GM21576 (cell line): ENCODE data around the gene PRDX3.
A peak's percentile ranks its signal among the peaks of the same experiment; 100 is the strongest.
"Not testable (repeated sequence)": the region's sequence is repeated elsewhere in the genome, so short reads cannot be mapped to it uniquely, and the experiment has no call there.

Experiments used
- ATAC-seq: cut with Tn5 transposase; IDR thresholded peaks from one replicate; pipeline ENCODE4 v1.9.1; 2021; ENCODE audit warnings: mild to moderate bottlenecking, moderate library complexity; ENCODE audit not compliant: unreplicated experiment

Gene PRDX3

DNA sequence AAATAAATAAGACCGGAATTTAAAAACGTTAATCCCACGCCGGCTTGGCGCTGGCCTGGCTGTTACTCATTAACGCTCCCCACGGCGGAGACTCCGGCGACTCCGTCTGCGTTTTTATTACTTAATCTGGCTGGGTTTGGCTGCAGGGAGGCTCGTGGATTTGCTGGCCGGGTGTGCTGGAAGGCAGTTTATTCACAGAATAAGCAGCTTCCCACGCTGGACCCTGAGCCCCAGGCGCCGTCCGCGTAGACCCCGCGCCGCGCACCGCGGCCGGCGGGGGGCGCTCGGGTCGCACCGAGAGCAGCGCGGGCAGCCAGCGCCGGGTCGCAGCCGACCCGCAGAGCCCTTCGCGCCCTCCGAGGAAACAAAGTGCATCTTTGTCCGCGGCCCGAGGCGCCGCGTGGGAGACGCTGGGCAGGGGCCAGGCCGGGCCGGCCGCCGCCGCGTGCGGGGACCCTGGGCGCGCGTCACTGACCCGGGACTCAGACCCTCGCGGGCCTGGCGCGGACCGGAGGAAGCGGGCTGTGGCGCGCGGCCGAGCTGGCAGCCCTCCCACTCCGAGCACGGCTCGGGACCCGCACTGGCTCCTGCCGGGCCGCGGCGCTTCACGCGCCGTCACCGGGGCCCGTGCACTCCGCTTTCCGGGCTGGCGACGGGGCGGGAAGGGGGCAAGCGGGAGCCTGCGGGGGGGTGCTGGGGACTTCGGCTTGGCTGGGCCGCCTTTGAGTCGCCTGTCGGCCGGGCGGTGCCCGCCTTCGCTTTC lies 28.2 kb upstream of the PRDX3 start:
- peak; percentile 54 for ATAC-seq

DNA sequence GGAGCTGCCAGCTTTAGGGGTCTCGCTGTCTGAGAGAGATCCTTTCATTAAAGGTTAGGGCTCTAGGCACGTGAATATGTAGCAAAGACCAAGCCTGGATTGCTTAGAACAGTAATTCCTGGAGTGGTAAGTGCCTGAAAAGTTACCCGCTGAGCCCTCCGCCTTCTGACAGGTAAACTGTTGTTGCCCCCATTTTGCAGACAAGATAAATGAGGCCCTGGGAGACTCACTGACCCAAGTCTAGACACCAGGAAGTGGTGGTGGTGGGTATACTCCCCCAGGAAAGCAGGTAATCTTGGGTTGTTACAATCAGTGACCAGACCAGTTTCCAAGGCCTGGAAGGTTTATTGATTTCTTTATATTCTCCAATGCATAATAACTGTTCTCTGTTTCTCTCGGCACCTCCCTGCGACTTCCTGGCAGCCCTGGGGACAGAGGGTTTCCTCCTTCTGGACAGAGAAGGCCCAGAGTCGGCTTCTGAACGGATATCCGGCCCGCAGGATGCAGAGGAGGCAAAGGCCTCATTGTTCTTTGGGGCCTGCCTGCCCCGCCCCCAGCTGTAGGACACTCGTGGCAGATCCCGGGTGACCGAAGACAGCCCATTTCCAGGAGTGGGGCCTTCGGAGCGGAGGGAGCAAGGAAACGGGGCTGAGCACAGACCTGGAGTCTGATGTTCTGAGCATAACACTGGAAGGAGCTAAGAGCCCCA lies 27.4 kb upstream of the PRDX3 start:
- peak; percentile 25 for ATAC-seq

DNA sequence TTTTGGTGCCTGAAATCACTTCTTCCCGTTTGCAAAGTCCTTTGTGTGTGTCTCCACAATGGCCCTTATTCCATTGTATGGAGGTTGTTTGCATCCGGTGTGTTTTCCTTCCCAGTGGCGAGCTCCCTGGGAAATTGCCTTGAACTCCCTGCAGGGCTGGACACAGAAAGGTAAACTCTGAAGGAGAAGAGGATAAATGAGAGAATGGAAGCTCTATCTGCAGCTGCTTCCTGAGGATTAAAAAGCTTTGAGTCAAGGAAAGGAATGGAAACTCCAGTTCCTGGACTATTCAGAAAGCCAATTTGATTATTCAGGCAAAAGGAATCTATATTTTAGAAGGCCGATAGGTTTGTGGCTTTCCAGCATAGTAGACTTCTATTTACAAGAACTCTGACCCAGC lies 24.4 kb upstream of the PRDX3 start:
- ATAC-seq = no peak

DNA sequence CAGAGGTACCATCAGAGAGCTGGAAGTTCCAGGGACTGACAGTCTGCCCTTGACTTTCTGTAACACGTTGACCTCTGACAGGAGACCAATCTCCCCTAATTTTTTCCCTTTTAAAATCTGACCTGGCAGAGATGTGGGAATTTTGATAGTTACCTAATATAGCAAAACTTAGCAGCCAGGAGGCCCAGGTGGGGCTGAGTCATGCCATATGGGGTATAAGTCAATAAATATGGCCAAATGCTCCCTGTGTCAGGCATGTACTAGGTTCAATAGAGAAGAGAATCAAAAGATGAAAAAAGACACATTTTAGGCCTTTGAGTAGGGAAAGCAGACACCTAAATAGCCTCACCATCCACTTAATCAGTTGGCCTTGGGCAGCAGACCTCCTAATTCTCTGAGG lies 22.6 kb upstream of the PRDX3 start:
- ATAC-seq = no peak

DNA sequence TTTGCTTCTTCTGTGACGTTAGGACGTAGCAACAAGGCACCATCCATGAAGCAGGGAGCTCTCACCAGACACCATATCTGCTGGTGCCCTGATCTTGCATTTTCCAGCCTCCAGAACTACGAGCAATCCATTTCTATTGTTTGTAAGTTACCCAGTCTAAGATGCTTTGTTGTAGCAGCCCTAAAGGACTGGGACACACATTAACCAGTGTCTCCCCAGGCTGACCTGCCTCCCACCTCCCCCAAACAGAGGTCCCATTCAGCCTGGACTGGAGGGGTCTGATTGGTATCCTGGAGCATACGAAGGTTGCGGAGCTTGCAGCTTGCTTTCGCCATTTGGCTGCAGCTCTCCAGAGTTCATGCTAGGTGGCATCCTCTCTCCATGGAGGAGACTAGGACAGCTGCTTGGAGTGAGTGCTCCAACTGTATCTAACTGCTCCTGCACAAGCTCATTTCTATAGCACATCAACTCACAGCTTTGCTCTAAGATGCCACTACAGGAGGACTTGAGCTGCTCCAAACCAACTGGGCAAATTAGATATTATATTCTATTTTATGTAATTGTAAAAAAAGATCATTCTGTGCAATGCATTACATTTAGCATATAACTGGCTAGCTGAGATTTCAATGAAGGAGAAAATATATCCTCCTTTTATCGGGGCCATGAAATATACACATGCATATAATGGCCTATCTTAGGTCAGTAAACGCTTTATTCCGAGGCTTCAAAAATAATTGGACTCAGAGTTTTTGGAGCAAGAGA lies 20.8 kb upstream of the PRDX3 start:
- peak; percentile 53 for ATAC-seq

DNA sequence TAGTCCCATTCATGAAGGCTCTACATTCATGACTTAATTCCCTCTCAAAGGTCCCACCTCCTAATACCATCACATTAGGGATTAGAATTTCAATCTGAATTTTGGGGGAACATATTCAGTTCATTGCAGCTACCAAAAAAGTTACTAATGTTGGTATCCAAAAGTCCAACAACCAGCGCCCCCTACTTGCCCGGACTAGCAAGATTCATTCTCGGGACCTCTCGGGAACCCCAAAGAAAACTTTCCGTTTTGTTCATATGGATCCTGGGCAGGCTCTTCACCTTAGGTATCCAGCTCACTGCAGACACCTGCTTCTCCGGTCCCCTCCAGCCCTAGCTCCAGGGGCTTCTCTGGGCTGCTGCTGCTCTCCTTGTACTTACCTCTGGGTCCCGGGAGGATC lies 19.8 kb upstream of the PRDX3 start:
- ATAC-seq = no peak

GRCh38 chr10:119197921-119198320 lies 19.3 kb upstream of the PRDX3 start:
- no peak for ATAC-seq

DNA sequence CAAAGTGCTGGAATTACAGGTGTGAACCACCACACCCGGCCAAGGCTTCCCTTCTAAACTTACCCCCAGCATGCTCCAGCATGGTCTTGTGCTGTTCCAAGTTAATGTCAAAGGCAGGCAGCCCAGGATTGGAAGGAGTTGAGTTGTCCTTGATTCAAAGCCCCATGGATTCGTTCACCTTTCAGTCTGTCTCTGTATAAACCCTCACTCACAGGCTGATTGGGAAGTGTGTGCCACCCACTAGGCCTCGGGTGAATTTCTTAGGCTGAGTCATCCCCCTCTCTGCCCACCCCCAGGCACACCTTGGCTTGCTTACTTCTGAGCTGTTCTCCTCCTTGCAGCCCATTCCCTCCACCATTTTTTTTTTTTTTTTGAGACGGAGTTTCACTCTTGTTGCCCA lies 13.3 kb upstream of the PRDX3 start:
- ATAC-seq = no peak

GRCh38 chr10:119190954-119191785 lies 12.6 kb upstream of the PRDX3 start:
- ATAC-seq = no peak

- ATAC-seq = no peak
Measured at GRCh38 chr10:119190353-119190752, 11.7 kb upstream of the PRDX3 start.

DNA sequence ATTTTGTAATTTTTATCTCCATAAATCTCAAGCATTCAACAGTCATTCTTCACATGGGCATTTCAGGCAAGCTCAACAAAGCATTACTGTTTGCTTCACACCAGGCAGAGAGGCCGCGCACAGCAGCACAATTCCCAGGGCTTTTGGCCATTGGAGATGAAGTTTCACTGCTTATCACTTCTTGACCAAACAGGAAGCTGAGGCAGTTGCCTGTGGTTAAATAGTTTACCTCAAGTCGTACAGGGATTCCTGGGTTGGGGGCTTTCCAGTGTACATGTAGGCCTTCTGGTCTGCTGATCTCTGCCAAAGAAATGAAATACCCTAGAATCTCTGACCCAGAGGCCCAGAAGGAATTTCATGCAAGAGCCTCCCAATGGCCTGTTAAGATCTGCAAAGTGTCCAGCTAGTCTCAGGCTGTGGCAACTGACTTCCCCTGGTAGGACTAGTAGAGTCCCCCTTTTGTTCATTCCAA lies 11.2 kb upstream of the PRDX3 start:
- no peak for ATAC-seq

DNA sequence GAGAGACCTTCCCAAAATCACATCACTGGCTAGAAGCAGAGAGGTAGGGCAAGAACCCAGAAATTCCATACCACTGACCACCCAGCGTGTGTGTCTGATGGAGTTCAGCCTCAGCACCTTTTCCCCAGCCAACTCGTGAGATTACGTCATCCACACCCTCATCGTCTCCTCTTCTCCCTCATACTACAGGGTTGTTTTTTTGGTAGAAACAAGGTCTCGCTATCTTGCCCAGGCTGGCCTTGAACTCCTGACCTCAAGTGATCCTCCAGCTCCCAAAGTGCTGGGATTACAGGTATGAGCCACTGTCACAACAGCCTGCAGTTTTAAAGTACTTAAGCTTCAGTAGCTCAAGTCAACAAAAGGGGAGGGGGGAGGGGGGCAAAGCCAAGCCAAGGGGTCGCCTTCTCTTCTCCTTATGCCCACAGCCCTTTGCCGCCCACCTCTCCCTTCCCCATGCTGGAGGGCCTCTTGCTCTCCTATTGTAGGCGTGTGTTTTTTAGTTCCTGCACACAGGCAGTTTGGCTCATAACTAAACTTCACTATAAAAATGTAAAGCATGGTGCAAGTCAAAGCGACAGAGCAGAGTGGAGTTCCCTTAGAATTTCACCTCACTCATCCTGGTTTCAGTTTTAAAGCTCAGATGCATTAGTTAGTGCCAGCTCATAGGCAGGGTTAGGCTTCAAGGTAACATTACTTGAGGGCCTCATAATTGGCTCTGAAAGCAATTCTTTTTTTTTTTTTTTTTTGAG lies 5.2 kb upstream of the PRDX3 start:
- ATAC-seq = no peak

DNA sequence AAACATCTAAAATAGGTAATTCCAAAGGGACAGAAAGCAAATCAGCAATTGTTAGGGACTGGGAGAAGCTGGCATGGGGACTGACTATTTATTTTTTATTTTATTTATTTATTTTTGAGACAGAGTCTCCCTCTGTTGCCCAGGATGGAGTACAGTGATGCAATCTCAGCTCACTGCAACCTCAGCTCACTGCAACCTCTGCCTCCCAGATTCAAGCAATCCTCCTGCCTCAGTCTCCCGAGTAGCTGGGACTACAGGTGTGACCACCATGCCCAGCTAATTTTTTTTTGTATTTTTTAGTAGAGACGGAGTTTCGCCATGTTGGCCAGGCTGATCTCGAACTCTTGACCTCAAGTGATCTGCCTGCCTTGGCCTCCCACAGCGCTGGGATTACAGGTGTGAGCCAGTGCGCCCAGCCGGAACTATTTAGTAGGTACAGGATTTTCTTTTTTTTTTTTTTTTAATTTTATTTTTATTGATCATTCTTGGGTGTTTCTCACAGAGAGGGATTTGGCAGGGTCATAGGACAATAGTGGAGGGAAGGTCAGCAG lies 2.3 kb upstream of the PRDX3 start:
- ATAC-seq = not testable (repeated sequence)

- peak; percentile 14 for ATAC-seq
Measured at GRCh38 chr10:119177708-119178371, 772 bp downstream of the PRDX3 start.

GRCh38 chr10:119176166-119176565 lies 2.4 kb downstream of the PRDX3 start:
- ATAC-seq = no peak

- no peak for ATAC-seq
Measured at GRCh38 chr10:119174109-119174508, 4.5 kb downstream of the PRDX3 start.

DNA sequence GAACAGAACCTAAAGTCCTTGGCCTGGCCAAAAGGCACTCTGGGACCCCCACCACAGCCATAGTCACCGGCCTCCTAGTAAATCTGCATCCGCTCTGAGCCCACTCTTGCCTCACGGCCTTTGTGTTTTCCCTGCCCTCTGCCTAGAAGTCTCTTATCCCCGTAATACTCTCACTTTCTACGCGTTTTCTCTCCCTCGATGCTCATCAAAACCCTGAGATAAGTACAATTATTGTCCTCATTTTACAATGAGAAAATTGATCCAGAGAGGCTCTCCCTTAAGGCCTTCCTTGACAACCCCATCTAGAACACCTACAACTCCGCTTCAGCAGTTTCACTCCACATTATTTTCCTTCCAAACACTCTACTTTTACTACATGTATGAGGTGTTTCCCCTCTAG lies 11.6 kb downstream of the PRDX3 start:
- ATAC-seq = no peak

DNA sequence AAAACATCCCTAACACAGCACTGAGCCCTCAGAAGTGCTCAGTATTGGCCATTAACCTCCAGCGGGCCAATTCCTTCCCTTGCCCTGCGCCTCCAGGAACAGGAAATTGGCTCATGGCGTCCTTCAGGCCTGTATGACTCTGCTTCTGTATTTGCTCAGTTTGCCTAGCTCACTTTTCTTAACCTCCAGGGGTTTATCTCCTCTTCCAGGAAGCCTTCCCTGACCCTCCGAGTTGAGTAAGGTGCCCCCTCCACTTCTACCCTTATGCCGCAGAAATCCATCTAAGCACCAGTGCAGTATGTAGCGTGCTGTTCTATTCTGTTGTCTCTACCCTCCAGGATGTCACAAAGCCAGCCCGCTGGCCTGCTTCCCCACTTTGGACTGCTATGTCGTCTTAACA lies 12.0 kb downstream of the PRDX3 start:
- ATAC-seq = no peak

GRCh38 chr10:119166118-119166500 lies 12.5 kb downstream of the PRDX3 start:
- ATAC-seq = no peak
